GM12874 (cell line): ENCODE measurements around the gene RLBP1.

ENCODE experiments used
- CTCF ChIP-seq: IDR thresholded peaks from 2 replicates; pipeline ENCODE4 v1.5.1; 2011; ENCODE audit warnings: low read depth, mild to moderate bottlenecking, control low read depth, low read length, moderate library complexity; ENCODE audit not compliant: insufficient read depth

RLBP1 gene

DNA sequence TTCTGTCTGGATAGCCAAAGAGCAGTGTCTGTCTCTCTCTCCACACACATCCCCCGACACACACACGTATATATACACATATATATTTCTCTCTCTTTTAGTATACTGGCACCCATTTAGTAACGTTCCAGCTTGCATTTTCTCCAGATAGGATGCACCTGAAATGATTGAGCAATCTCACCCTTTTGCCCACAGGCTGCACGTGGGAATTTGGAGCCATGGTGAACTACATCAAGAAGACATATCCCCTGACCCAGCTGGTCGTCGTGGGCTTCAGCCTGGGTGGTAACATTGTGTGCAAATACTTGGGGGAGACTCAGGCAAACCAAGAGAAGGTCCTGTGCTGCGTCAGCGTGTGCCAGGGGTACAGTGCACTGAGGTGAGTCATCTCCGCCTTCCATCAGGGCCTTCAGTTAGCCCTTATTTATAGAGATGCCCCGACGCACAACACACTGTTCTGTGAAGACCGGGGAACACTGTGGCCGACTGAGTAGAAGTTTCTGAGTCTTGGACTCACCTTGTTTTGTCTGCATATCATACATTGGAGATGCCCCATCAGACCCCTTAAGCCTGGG is 45.7 kb downstream of the RLBP1 start:
- no peak for TF ChIP-seq CTCF

DNA sequence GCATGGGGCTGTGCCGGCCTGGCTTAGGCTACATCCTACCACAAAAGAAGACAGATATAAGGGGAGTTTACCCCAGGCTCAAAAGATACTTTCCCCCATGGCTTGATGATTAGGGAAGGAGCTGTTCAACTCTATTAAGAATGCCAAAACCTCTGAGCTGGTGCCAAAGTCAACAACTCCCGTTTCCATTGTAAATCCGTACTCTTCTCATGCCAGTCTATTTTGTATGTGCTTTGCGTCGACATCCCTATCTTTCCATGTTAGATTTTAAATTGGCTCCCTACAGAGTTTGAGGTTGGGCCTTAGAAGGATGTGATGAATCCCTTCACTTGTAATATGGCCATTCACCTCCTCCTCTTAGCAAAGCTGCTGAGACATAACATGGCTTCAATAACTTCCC is 46.9 kb downstream of the RLBP1 start:
- no peak for TF ChIP-seq CTCF

DNA sequence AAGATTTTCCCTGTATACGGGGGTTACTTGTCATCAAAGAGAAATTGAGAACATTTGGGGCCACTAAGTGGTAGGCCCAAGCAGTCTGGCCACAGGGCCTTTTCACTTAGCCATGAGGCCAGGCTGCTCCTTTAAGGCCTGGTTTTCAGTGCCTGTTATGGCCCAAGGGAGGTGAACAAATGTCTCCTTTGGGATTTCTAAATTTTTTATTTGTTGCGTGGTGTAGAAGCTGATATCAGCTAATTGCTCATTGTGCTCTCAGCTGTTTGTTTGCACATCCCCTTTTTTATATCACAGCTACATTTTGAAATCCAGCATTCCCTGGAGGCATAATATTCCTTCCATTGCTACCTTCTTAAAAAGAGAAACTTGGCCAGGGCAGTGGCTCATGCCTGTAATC is 48.5 kb downstream of the RLBP1 start:
- TF ChIP-seq CTCF, result no peak

GRCh38 chr15:89171136-89172072 is 50.0 kb downstream of the RLBP1 start:
- peak; percentile 59; the same call in 1 of the 2 replicates for TF ChIP-seq CTCF

DNA sequence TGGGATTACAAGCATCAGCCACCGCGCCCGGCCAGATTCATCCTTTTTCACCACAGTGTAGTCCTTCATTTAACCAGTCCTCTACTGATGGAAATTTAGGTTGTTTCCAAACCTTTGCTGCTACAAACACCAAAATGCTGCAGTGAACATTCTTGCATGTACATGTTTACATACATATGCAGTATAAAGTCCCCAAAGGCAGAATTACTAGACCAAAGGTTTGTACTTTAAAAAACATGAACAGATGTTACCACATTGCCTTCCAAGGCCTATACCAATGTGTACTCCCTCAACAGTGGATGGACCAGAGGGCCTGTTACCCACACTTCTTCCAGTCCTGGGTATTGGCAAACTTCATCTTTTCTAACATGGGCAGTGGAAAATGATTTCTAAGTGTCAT is 51.0 kb downstream of the RLBP1 start:
- TF ChIP-seq CTCF, result no peak

- TF ChIP-seq CTCF, result no peak
Observed at GRCh38 chr15:89168316-89168833, 53.0 kb downstream of the RLBP1 start.
